GM18517 (cell line): ENCODE measurements around the gene LITAF.
"Not testable (repeated sequence)": the region's sequence is repeated elsewhere in the genome, so short reads cannot be mapped to it uniquely, and the experiment has no call there.

ENCODE experiments used
- ATAC-seq: cut with Tn5 transposase; IDR thresholded peaks from one replicate; pipeline ENCODE4 v1.9.1; 2021; ENCODE audit warnings: mild to moderate bottlenecking, moderate library complexity; ENCODE audit not compliant: unreplicated experiment

The LITAF gene

DNA sequence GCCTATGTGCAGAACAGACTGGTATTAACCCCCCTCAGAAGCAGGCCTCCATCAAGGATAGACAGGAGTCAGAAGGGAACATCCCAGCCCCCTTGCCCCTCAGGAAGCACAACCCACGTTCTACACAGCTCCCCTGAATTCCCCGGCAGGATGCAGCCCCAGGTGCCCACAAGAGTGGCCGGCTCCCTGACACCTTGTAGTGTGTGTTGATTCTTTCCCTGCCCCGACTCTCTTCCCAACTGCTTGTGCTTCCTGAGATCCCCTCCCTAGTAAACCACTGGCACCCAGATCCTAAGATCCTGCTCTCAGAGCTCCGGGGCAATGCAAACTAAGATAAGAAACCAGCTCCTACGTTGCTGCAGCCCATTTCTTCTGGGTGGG, 34.8 kb upstream of the LITAF start:
- ATAC-seq, result no peak

- ATAC-seq, result no peak
These were observed 33.7 kb upstream of the LITAF start for GRCh38 chr16:11620243-11621003.

- peak; percentile 50 for ATAC-seq
These were observed 32.7 kb upstream of the LITAF start for GRCh38 chr16:11619327-11619851.

- ATAC-seq, result no peak
These were observed 31.5 kb upstream of the LITAF start for GRCh38 chr16:11618107-11618717.

DNA sequence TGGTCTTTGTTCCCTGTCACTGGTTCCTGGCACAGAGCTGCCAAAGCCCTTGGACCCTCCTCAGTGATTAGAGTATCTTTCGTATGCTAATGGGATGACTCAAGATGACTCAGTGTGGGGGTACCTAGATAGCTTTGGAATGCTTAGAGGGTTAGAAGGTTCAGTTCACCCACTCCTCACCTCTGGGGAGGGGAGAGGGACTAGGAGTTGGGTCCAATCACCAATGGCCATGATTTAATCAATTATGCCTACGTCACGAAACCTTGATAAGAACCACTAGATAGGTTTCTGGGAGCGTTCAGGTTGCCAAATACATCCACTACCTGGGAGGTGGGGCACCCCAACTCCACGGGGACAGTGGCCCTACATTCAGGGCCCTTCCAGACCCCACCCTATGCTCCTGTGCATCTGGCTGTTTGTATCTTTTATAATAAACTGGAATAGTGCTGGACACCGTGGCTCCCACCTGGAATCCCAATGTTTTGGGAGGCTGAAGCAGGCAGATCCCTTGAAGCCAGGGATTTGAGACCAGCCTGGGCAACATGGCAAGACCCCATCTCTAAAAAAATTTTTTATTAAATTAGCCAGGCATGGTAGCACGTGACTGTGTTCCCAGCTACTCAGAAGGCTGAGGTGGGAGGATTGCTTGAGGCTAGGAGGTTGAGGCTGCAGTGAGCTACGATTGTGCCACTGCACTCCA, 29.2 kb upstream of the LITAF start:
- ATAC-seq, result no peak

- no peak for ATAC-seq
These were observed 28.0 kb upstream of the LITAF start for GRCh38 chr16:11614587-11615175.

DNA sequence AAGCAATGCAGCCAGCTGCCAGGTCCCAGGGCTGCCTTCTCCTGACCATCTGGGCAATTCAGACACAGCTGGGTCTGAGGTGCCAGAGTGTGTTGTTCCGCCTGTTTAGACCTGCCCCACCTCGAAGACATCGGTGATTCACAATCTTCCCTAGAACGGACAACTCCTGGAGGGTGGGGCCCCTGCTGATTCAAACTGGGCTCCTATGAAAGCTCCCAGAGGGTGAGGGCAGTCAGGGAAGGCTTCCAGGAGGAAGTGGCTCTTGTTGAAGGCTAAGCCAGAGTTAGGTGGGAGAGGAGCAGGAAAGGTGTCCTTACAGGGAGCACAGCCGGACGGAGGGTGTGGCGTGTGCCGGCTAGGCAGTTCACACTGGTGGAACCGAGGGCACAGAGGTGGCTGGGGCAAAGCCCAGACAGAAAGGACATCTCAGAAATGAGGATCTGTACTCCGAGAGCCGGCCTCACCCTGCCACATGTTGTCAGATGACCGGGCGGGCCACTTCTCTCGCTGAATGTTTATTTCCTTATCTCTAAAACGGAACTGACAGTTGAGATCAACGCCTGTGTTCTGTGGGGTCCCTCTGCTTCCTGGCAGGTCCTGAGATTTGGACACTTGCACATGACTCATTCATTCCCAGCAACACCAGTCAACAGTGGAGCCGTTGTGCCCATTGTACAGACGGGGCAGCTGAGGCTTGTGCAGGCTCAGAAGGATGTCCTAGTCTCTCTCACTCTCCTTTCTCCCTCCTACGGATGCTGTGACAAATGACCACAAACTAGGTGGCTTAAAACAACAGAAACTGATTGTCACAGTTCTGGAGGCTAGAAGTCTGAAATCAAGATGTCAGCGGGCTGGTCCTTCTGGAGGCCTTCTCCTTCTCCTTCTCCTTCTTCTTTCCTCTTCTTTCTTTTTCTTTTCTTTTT, 26.9 kb upstream of the LITAF start:
- no peak for ATAC-seq

DNA sequence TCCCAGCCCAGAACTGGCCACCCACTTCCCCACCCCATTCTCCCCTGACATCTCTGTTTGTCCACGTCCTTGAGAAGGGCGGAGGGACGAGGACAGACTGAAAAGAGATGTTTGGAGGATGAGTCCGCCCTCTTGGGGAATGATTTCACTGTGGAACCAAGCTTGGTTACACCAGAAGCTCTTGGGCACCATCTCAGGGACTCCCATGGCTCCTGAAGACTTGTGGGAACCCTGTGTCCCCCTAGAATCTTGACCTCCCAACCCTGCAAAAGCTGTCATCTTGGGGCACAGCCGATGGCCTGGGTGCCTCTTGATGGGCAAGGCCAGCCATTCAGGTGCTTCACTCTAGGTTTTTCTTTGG, 25.9 kb upstream of the LITAF start:
- no peak for ATAC-seq

DNA sequence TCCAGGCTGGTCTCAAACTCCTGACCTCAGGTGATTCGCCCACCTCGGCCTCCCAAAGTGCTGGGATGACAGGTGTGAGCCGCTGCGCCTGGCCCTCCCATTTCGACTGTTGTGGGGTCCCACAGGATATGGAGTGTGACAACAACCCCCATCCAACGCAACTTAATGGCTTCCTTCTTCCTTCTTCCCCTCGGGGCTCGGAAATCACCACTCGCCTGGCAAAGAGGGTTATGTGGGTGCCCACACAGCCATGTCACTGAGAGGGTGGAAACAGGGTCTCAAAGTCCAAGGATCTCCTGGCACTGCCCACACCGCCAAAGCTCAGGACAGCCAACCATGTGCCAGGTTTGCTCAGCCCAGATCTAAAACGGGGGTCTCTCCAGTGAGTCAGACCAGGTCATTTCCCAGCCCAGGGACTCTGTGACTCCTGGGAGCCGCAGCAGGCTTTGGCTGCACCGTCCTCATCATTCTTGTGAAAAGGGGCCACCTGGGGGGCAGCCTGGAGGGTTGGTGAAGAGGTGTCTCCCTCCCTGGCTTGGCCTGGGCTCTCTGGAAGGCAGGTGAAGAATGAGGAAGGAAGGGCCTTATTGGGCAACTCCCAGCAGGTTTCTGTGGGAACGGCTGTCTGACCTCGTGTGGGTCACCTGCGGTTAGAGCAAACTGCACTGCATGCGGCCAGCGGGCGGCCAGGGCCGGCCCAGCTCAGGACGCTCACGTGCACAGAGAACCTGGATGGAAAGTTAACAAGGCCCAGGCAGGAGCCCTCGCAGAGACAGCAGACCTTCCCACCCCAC, 25.3 kb upstream of the LITAF start:
- ATAC-seq, result no peak

DNA sequence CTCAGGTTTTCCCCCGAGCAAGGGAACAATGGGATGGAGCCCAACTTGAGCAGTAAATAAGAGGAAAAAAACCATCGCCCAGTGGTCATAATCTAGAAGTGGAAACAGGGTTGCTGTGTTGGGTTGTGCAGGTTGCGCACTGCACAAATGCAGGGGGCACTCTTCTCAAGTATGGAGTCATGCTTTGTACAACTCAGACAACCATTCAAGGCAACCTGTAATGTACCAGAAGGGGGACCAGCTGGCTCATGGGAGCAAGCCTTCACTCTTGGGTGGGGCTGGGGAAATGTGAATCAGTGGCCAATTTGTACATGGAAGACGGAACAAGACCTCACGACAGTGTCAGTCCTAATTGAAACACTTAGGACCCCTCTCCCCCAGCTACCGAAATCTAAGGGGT, 23.9 kb upstream of the LITAF start:
- no peak for ATAC-seq

DNA sequence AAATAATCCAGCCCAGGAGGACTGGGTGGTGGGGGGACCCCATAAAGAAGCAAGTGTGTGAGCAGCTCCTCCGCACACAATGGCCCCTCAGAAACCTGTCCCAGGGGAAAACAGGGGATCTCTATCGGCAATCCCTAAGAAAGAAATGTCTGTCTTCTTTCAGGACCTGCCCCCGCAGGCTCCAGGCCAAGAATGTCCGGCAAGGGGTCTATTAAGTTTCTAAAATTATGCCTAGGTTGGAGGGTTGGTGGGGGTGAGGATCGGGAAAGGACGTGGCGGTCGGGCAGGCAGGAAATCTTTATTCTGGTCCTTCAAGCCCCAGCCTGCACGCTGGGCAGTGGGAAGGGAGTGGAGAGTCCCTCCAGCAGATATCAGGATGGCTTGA, 23.4 kb upstream of the LITAF start:
- no peak for ATAC-seq

DNA sequence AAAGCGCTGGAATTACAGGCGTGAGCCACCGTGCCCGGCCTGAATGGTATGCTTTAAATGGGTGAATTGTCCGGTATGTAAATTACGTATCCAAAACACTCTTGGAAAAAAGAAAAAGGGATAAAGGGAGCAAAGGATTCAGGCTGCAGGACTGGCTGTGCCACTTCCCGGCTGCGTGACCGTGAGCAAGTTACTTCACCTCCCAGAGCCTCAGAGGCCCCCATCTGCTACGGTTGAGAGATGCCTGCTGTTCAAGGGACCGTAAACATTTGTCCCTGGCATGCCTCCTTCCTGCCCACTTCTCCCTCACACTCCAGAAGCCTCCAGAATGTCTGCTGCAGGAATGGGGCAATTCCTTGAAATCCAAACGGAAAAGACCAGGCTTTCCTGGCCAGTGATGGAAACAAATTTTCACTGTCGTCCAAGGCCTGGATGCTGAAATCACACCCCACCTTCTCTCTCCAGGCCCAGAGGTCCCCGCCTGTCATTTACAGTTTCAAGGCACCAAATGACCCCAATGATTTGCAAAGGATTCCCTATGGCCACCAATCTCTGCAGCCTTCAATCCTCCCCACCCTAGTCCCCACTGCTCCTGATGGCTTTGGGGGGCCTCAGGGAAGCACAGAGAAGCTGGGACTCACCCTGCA, 22.9 kb upstream of the LITAF start:
- ATAC-seq, result no peak

GRCh38 chr16:11605891-11606290, 19.2 kb upstream of the LITAF start:
- ATAC-seq, result no peak

DNA sequence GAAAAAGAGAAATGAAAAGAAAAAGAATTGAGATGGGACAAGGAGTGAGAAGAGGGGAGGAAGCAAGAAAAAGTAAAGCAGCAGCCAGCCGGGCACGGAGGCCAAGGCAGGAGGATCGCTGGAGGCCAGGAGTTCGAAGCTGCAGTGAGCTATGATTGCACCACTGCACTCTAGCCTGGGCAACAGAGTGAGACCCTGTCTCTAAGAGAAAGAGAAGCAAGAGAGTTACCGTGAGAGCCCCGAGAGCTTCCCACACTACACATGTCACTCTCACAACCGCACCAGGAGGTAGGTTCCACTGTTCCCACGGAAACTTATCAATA, 18.8 kb upstream of the LITAF start:
- ATAC-seq, result no peak

DNA sequence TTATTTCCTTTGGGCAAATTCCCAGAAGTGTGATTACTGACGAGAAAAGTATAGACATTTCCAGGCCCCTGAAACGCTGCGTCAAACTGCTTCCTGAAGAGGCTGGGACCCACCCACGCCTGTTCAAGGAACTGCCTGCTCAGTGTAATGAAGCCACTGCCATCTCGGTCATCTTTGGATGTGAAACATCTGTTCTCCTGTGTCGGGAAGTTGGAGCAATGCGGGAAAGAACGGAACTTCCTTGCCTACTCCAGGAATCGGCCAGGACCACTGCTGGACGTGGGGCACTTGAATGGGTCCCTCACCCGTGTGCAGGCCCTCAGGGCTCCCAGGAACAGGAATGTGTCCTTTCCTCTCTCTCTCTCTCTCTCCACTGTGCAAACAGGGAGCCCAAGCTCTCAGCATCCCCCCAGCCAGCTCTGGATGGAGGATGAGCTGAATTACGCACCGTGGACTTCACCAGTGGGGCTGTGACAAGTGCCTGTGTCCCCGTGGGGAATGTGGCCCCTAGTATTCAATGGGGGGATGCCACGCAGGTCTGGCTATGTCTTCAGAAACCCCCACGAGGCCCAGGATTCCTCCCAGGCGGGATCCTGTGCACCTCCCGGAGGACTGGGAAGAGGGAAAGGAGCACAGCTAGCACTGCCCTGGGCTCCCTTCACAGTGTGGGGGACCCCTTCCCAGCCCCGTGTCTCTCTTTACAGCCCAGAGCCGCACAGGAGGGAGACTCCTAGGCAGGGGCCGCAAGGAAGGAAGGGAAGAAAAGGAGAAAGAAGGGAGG, 18.3 kb upstream of the LITAF start:
- ATAC-seq, result no peak

- not testable (repeated sequence) for ATAC-seq
These were observed 17.6 kb upstream of the LITAF start for GRCh38 chr16:11604296-11604695.

DNA sequence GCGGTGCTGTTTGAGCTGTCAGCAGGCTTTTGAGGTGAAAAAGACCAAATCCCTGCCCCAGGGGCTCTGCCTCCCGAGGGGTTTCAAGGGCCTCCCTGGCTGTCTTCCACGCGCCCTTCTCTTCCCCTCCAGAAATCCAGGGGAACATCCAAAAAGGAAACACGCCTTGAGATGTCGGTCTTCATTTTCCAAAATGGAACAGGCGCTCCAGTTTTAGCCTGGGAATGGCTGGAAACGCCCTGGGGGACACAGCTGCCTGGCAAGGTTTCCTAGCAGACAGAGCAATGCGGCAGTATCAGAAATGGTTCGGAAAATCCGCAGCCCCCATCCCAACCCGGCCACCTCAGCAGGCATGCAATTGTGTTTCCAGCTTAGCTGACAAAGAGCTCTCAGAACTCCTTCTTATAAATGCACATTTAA, 16.6 kb upstream of the LITAF start:
- ATAC-seq, result no peak

GRCh38 chr16:11602321-11602720, 15.6 kb upstream of the LITAF start:
- ATAC-seq, result no peak

- ATAC-seq, result no peak
These were observed 15.2 kb upstream of the LITAF start for GRCh38 chr16:11601911-11602310.
